OCI-LY3 (cell line): ENCODE data around the gene NT5C3A.

Source experiments
- CTCF ChIP-seq: fragments of 200-600, 300-600 bp; sonication (generic); IDR thresholded peaks from 2 replicates; pipeline ENCODE4 v1.5.1; 2014; ENCODE audit warnings: antibody characterized with exemption, low read length, low read depth
- EZH2phosphoT487 ChIP-seq: fragments of 200-600 bp; shearing (Covaris generic); IDR thresholded peaks from 2 replicates; pipeline ENCODE4 v1.6.1; 2018; ENCODE audit warnings: antibody characterized with exemption, mixed run types, low read depth

- no peak for TF ChIP-seq CTCF
- TF ChIP-seq EZH2phosphoT487 = no peak
These were observed 14.3 kb downstream of the NT5C3A start for GRCh38 chr7:33048257-33048656.
